ENCODE results near the gene CLEC10A.
A peak's percentile ranks its signal among the peaks of the same experiment; 100 is the strongest.
"Not testable (repeated sequence)": the region's sequence is repeated elsewhere in the genome, so short reads cannot be mapped to it uniquely, and the experiment has no call there.

Gene CLEC10A

GRCh38 chr17:7068268-7068667 lies 11.8 kb downstream of the CLEC10A start:
- DNase-seq (ENCODE audit: low read depth): no peak
- no peaks in the 10 kb centered on the region for H3K36me3 ChIP-seq (ENCODE audit: control insufficient read depth, insufficient read depth, low read length, severe bottlenecking)

GRCh38 chr17:7067198-7067597 lies 12.9 kb downstream of the CLEC10A start:
- H3K27me3 ChIP-seq (replicated peaks; ENCODE audit: control insufficient read depth, insufficient read depth, low read length): peaks cover 58% of the 10 kb centered on the region
- H3K4me1 ChIP-seq (ENCODE audit: control insufficient read depth, insufficient read depth, low read length): no peaks in the 10 kb centered on the region
- no peak for DNase-seq (ENCODE audit: low read depth)
- H3K36me3 ChIP-seq (ENCODE audit: control insufficient read depth, insufficient read depth, low read length, severe bottlenecking): no peaks in the 10 kb centered on the region
- no peak overlapping the region for H3K4me3 ChIP-seq (ENCODE audit: low read length)
- peaks cover 22% of the 10 kb centered on the region for H3K9me3 ChIP-seq (ENCODE audit: control insufficient read depth, low read length)
- H3K9ac ChIP-seq (ENCODE audit: low read length): no peak overlapping the region

More at GRCh38 chr17:7068268-7068667, 11.8 kb downstream of the CLEC10A start:
- no peaks in the 10 kb centered on the region for H3K4me1 ChIP-seq (ENCODE audit: control insufficient read depth, insufficient read depth, low read length)
- no peak overlapping the region for H3K4me3 ChIP-seq (ENCODE audit: low read length)
- H3K9me3 ChIP-seq (ENCODE audit: control insufficient read depth, low read length): peaks cover 22% of the 10 kb centered on the region
- peaks cover 67% of the 10 kb centered on the region for H3K27me3 ChIP-seq (replicated peaks; ENCODE audit: control insufficient read depth, insufficient read depth, low read length)
- H3K9ac ChIP-seq (ENCODE audit: low read length): no peak overlapping the region

GRCh38 chr17:7064261-7064660 lies 15.8 kb downstream of the CLEC10A start:
- H3K27me3 ChIP-seq (replicated peaks; ENCODE audit: control insufficient read depth, insufficient read depth, low read length): peaks cover 47% of the 10 kb centered on the region
- H3K4me3 ChIP-seq (ENCODE audit: low read length): no peak overlapping the region
- H3K4me1 ChIP-seq (ENCODE audit: control insufficient read depth, insufficient read depth, low read length): peaks cover 5% of the 10 kb centered on the region
- H3K9me3 ChIP-seq (ENCODE audit: control insufficient read depth, low read length): peaks cover 22% of the 10 kb centered on the region
- no peaks in the 10 kb centered on the region for H3K36me3 ChIP-seq (ENCODE audit: control insufficient read depth, insufficient read depth, low read length, severe bottlenecking)
- no peak for DNase-seq (ENCODE audit: low read depth)
- H3K9ac ChIP-seq (ENCODE audit: low read length): no peak overlapping the region

- Histone ChIP-seq H3K9ac (ENCODE audit: low read length) (no peak overlapping the region), H3K27me3 (replicated peaks; ENCODE audit: control insufficient read depth, insufficient read depth, low read length) (peaks cover 41% of the 10 kb centered on the region), H3K36me3 (ENCODE audit: control insufficient read depth, insufficient read depth, low read length, severe bottlenecking) (no peaks in the 10 kb centered on the region), H3K4me3 (ENCODE audit: low read length) (no peak overlapping the region), H3K4me1 (ENCODE audit: control insufficient read depth, insufficient read depth, low read length) (peaks cover 5% of the 10 kb centered on the region), H3K9me3 (ENCODE audit: control insufficient read depth, low read length) (peaks cover 16% of the 10 kb centered on the region)
- DNase-seq (ENCODE audit: low read depth): no peak
Observed at GRCh38 chr17:7063518-7064094, 16.4 kb downstream of the CLEC10A start.

GRCh38 chr17:7060165-7060891 lies 19.7 kb downstream of the CLEC10A start:
- H3K27me3 ChIP-seq (replicated peaks; ENCODE audit: control insufficient read depth, insufficient read depth, low read length): peaks cover 19% of the 10 kb centered on the region

GRCh38 chr17:7058831-7059447 lies 21.1 kb downstream of the CLEC10A start:
- Histone ChIP-seq H3K4me1 (ENCODE audit: control insufficient read depth, insufficient read depth, low read length) (peaks cover 5% of the 10 kb centered on the region), H3K9ac (ENCODE audit: low read length) (no peak overlapping the region), H3K9me3 (ENCODE audit: control insufficient read depth, low read length) (no peaks in the 10 kb centered on the region), H3K4me3 (ENCODE audit: low read length) (no peak overlapping the region), H3K36me3 (ENCODE audit: control insufficient read depth, insufficient read depth, low read length, severe bottlenecking) (no peaks in the 10 kb centered on the region), H3K27me3 (replicated peaks; ENCODE audit: control insufficient read depth, insufficient read depth, low read length) (peaks cover 17% of the 10 kb centered on the region)
- DNase-seq (ENCODE audit: low read depth): no peak

More at GRCh38 chr17:7060165-7060891, 19.7 kb downstream of the CLEC10A start:
- Histone ChIP-seq H3K9ac (ENCODE audit: low read length) (no peak overlapping the region), H3K4me3 (ENCODE audit: low read length) (no peak overlapping the region), H3K36me3 (ENCODE audit: control insufficient read depth, insufficient read depth, low read length, severe bottlenecking) (no peaks in the 10 kb centered on the region), H3K4me1 (ENCODE audit: control insufficient read depth, insufficient read depth, low read length) (peaks cover 5% of the 10 kb centered on the region), H3K9me3 (ENCODE audit: control insufficient read depth, low read length) (no peaks in the 10 kb centered on the region)
- DNase-seq (ENCODE audit: low read depth): no peak

GRCh38 chr17:7056386-7056785 lies 23.7 kb downstream of the CLEC10A start:
- Histone ChIP-seq H3K4me3 (ENCODE audit: low read length) (no peak overlapping the region), H3K9ac (ENCODE audit: low read length) (no peak overlapping the region), H3K27me3 (replicated peaks; ENCODE audit: control insufficient read depth, insufficient read depth, low read length) (peaks cover 25% of the 10 kb centered on the region), H3K36me3 (ENCODE audit: control insufficient read depth, insufficient read depth, low read length, severe bottlenecking) (no peaks in the 10 kb centered on the region), H3K9me3 (ENCODE audit: control insufficient read depth, low read length) (no peaks in the 10 kb centered on the region), H3K4me1 (ENCODE audit: control insufficient read depth, insufficient read depth, low read length) (peaks cover 5% of the 10 kb centered on the region)
- DNase-seq (ENCODE audit: low read depth): peak; percentile 21

- H3K4me1 ChIP-seq (ENCODE audit: control insufficient read depth, insufficient read depth, low read length); H3K9me3 ChIP-seq (ENCODE audit: control insufficient read depth, low read length); H3K4me3 ChIP-seq (ENCODE audit: low read length); DNase-seq (ENCODE audit: low read depth); H3K9ac ChIP-seq (ENCODE audit: low read length); H3K36me3 ChIP-seq (ENCODE audit: control insufficient read depth, insufficient read depth, low read length, severe bottlenecking): not testable (repeated sequence)
- peaks cover 34% of the 10 kb centered on the region for H3K27me3 ChIP-seq (replicated peaks; ENCODE audit: control insufficient read depth, insufficient read depth, low read length)
Observed at GRCh38 chr17:7050583-7050982, 29.5 kb downstream of the CLEC10A start.

- Histone ChIP-seq H3K9me3 (ENCODE audit: control insufficient read depth, low read length) (no peaks in the 10 kb centered on the region), H3K9ac (ENCODE audit: low read length) (no peak overlapping the region), H3K4me1 (ENCODE audit: control insufficient read depth, insufficient read depth, low read length) (no peaks in the 10 kb centered on the region), H3K27me3 (replicated peaks; ENCODE audit: control insufficient read depth, insufficient read depth, low read length) (peaks cover 31% of the 10 kb centered on the region), H3K36me3 (ENCODE audit: control insufficient read depth, insufficient read depth, low read length, severe bottlenecking) (no peaks in the 10 kb centered on the region), H3K4me3 (ENCODE audit: low read length) (no peak overlapping the region)
- no peak for DNase-seq (ENCODE audit: low read depth)
Observed at GRCh38 chr17:7048968-7049367, 31.1 kb downstream of the CLEC10A start.

GRCh38 chr17:7047566-7047965 lies 32.5 kb downstream of the CLEC10A start:
- Histone ChIP-seq H3K9me3 (ENCODE audit: control insufficient read depth, low read length) (no peaks in the 10 kb centered on the region), H3K4me3 (ENCODE audit: low read length) (no peak overlapping the region), H3K4me1 (ENCODE audit: control insufficient read depth, insufficient read depth, low read length) (peaks cover 10% of the 10 kb centered on the region), H3K27me3 (replicated peaks; ENCODE audit: control insufficient read depth, insufficient read depth, low read length) (peaks cover 34% of the 10 kb centered on the region), H3K36me3 (ENCODE audit: control insufficient read depth, insufficient read depth, low read length, severe bottlenecking) (no peaks in the 10 kb centered on the region), H3K9ac (ENCODE audit: low read length) (no peak overlapping the region)
- DNase-seq (ENCODE audit: low read depth): no peak

GRCh38 chr17:7046725-7047397 lies 33.2 kb downstream of the CLEC10A start:
- Histone ChIP-seq H3K4me3 (ENCODE audit: low read length) (peak overlapping the region; percentile 44), H3K27me3 (replicated peaks; ENCODE audit: control insufficient read depth, insufficient read depth, low read length) (peaks cover 35% of the 10 kb centered on the region)
- not testable (repeated sequence) for DNase-seq (ENCODE audit: low read depth); H3K9ac ChIP-seq (ENCODE audit: low read length); H3K36me3 ChIP-seq (ENCODE audit: control insufficient read depth, insufficient read depth, low read length, severe bottlenecking); H3K9me3 ChIP-seq (ENCODE audit: control insufficient read depth, low read length); H3K4me1 ChIP-seq (ENCODE audit: control insufficient read depth, insufficient read depth, low read length)
